ENCODE measurements around the gene LAYN.

GRCh38 chr11:111530091-111530490 lies 10.4 kb upstream of the LAYN start:
- no peak for TF ChIP-seq TP53 (CRISPR knock-in tag; IDR thresholded peaks at IDR 0.05)
- no peak for TF ChIP-seq CTCF (IDR thresholded peaks at IDR 0.05)
- TF ChIP-seq JUNB (IDR thresholded peaks at IDR 0.05), result no peak
- no peak for TF ChIP-seq JUN (IDR thresholded peaks at IDR 0.05)
- no peak for TF ChIP-seq RFX5 (IDR thresholded peaks at IDR 0.05)
- TF ChIP-seq POLR2A (IDR thresholded peaks at IDR 0.05; ENCODE audit: low read length), result no peak
- no peak for TF ChIP-seq SMC3 (IDR thresholded peaks at IDR 0.05)
- TF ChIP-seq E2F6 (IDR thresholded peaks at IDR 0.05; ENCODE audit: borderline replicate concordance, low read depth), result no peak
- TF ChIP-seq, protein P1, sequence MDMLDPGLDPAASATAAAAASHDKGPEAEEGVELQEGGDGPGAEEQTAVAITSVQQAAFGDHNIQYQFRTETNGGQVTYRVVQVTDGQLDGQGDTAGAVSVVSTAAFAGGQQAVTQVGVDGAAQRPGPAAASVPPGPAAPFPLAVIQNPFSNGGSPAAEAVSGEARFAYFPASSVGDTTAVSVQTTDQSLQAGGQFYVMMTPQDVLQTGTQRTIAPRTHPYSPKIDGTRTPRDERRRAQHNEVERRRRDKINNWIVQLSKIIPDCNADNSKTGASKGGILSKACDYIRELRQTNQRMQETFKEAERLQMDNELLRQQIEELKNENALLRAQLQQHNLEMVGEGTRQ (IDR thresholded peaks at IDR 0.05), result no peak
- no peak for TF ChIP-seq ZFP36 (IDR thresholded peaks at IDR 0.05; ENCODE audit: borderline replicate concordance, partially characterized antibody)
- no peak for TF ChIP-seq HOXA7 (CRISPR knock-in tag; IDR thresholded peaks at IDR 0.05)
- no peak for TF ChIP-seq EHMT2 (IDR thresholded peaks at IDR 0.05; ENCODE audit: low read depth)

Data from A549 (cell line).